ENCODE data around the gene LOC128125822.

Gene LOC128125822

GRCh38 chr6:63553208-63553607, 19.1 kb upstream of the LOC128125822 start:
- Histone ChIP-seq H2BK5ac (ENCODE audit: low read depth, low read length, poor library complexity, severe bottlenecking) (no peak overlapping the region), H3K27ac (ENCODE audit: insufficient read depth, low read length) (no peak overlapping the region), H3K18ac (ENCODE audit: low read depth, low read length) (no peak overlapping the region), H3K4me1 (ENCODE audit: control insufficient read depth, insufficient read depth, low read length) (no peaks in the 10 kb centered on the region), H3K36me3 (ENCODE audit: control insufficient read depth, insufficient read depth, low read length) (no peaks in the 10 kb centered on the region), H3K79me1 (ENCODE audit: low read depth in 1 of 2, low read length in 2 of 2) (no peaks in the 10 kb centered on the region), H3K9me1 (ENCODE audit: insufficient read depth, low read length) (no peaks in the 10 kb centered on the region), H3K56ac (ENCODE audit: extremely low read depth, insufficient read depth, low read length) (no peak overlapping the region), H3K9me3 (ENCODE audit: control insufficient read depth, insufficient read depth, low read length) (no peaks in the 10 kb centered on the region), H2BK15ac (ENCODE audit: low read depth, low read length) (no peak overlapping the region), H2AFZ (replicated peaks; ENCODE audit: low read length, poor library complexity) (no peak overlapping the region), H3K9ac (ENCODE audit: low read depth, low read length) (no peak overlapping the region), H3K14ac (replicated peaks; ENCODE audit: low read depth, low read length) (no peak overlapping the region), H4K20me1 (ENCODE audit: insufficient read depth, low read length) (no peaks in the 10 kb centered on the region), H3K27me3 (ENCODE audit: control insufficient read depth, insufficient read depth, low read length) (no peaks in the 10 kb centered on the region), H4K8ac (ENCODE audit: low read depth in 2 of 2, low read length in 2 of 2) (no peak overlapping the region), H2AK5ac (ENCODE audit: low read depth, low read length) (no peak overlapping the region), H2AK9ac (replicated peaks; ENCODE audit: low read depth, low read length, poor library complexity) (no peak overlapping the region), H3K4me3 (ENCODE audit: insufficient read depth, low read depth, low read length) (no peak overlapping the region), H2BK120ac (ENCODE audit: low read depth, low read length) (no peak overlapping the region), H3K4ac (ENCODE audit: low read depth, low read length) (no peak overlapping the region), H4K5ac (ENCODE audit: low read depth, low read length) (no peak overlapping the region), H3K4me2 (ENCODE audit: low read depth, low read length) (no peak overlapping the region), H2BK20ac (ENCODE audit: low read depth, low read length) (no peak overlapping the region), H3K23ac (ENCODE audit: low read depth, low read length) (no peak overlapping the region), H4K91ac (ENCODE audit: insufficient read depth, low read depth, low read length) (no peak overlapping the region)
- TF ChIP-seq CEBPB (IDR thresholded peaks at IDR 0.05; ENCODE audit: low read depth, low read length) (no peak), RFX5 (IDR thresholded peaks at IDR 0.05; ENCODE audit: low read depth, low read length) (no peak), RAD21 (IDR thresholded peaks at IDR 0.05; ENCODE audit: low read length) (no peak), CTCF (conservative IDR thresholded peaks at IDR 0.05; ENCODE audit: low read depth, low read length) (no peak), RCOR1 (IDR thresholded peaks at IDR 0.05; ENCODE audit: insufficient replicate concordance, low read length) (no peak), USF2 (IDR thresholded peaks at IDR 0.05; ENCODE audit: low read depth, low read length) (no peak)
- WGBS, 2 experiments (ENCODE audit: extremely low coverage in 2 of 2, insufficient read length in 1 of 2): no CpG with 5 or more reads among the region's 3 CpGs
- in situ Hi-C loops (cut with MboI; ENCODE audit: low sequenced_read_pairs) (loop anchor here (25.0 kb wide), 1 partner anchor 191 kb away; no protein-coding TSS in a partner anchor), dilution Hi-C loops (cut with HindIII; ENCODE audit: low sequenced_read_pairs, unreplicated experiment) (no loop called here), intact Hi-C loops (cut with micrococcal nuclease) (no loop called here)
- DNase-seq (no peak), ATAC-seq (ENCODE audit: low read depth) (no peak)
- ChIA-PET CTCF (no interaction called here), POLR2A (ENCODE audit: unreplicated experiment) (no interaction called here)
- no TSS peak for BruUV-seq (replicated peaks)

Data from IMR-90 (cell line).